Pancreas (tissue), 10 donors: ENCODE results near the gene LY6G5B. TPM values are rescaled to one million over a fixed set of nuclear protein-coding genes. Genes with fewer than 3 reads are reported as not detected.
A peak's percentile ranks its signal among the peaks of the same experiment; 100 is the strongest.

Experiments used
- ATAC-seq, 4 donors: fragments of 200-7000 bp; cut with Tn5 transposase; one replicate each; pipeline versions ENCODE4 v1.8.0 to v1.9.1; 2020; ENCODE audit warnings: mild to moderate bottlenecking in 4 of 4, moderate library complexity in 4 of 4
- DNase-seq, 6 donors: peaks; one replicate each; pipeline ENCODE4 v3.0.0-alpha.2; 2020
- FAIRE-seq: peaks from 2 replicates; lab custom pipeline; 2012; peaks lifted over from hg19 to GRCh38; lab: Jason Lieb, UNC
- H3K27ac ChIP-seq, 4 donors: fragments of 200-600 bp; sonication (generic); 1 replicate in 3 of 4; 2 replicates in 1 of 4; pipeline versions ENCODE4 v1.5.0 to v1.8.0; 2020
- H3K27me3 ChIP-seq, 4 donors: fragments of 200-600 bp; one replicate each; pipeline ENCODE4 v1.8.0; 2021
- H3K36me3 ChIP-seq, 3 donors: fragments of 200-600 bp; sonication (generic) in 1 of 3; one replicate each; pipeline versions ENCODE4 v1.5.0 to v1.8.0; 2020 to 2021
- H3K4me1 ChIP-seq, 3 donors: fragments of 200-600 bp; one replicate each; pipeline ENCODE4 v1.8.0; 2021
- H3K4me3 ChIP-seq, 4 donors: fragments of 200-600 bp; sonication (generic) in 2 of 4; one replicate each; pipeline versions ENCODE4 v1.5.0 to v1.8.0; 2020 to 2021
- H3K9me3 ChIP-seq, 4 donors: fragments of 200-600 bp; one replicate each; pipeline ENCODE4 v1.8.0; 2021
- CTCF ChIP-seq, 4 donors: fragments of 200-600 bp; sonication (generic) in 3 of 4; IDR thresholded peaks; one replicate each; pipeline versions ENCODE4 v1.5.0 to v1.8.0; 2021; ENCODE audit warnings: antibody characterized with exemption in 4 of 4
- WGBS, 2 donors: extraction: QIAGEN DNeasy Blood & Tissue Kit; methylation state at CpG; one replicate each; pipeline ENCODE4 v1.1.7; 2013; 5-methylcytosine and 5-hydroxymethylcytosine counted together
- intact Hi-C, 3 donors: fragments of 100-400 bp; cut with DNase I; formaldehyde crosslinking; loops; one replicate each; pipeline versions ENCODE4 v1.11.1 to v1.14.2; 2022
- polyA plus RNA-seq, 2 donors: library from polyadenylated mRNA; stranded (reverse); fragments of 200-250 nt; gene quantifications; one replicate each; pipeline ENCODE4 v1.2.3, GENCODE V29; 2013
- total RNA-seq, 6 donors: library from RNA; stranded (reverse); fragmentation: NEBNext Ultra II Directional in 4 of 6; extraction: Animal tissue kit (Norgen Biotek cat#: 25700) in 4 of 6; gene quantifications; one replicate each; pipeline versions ENCODE4 v1.2.1 to v1.2.4, GENCODE V29; 2021 to 2023
- donor health status: healthy with polysubstance abuse.
- donor health status: DM: no; HTN: no; CAD: no; lungs with moderate emphysema.
- donor health status: DM: no; HTN: no; CAD: no.
- donor health status: control.
- donor health status: control.
- donor health status: Bipolar disorder and iron deficiency.
- donor health status: DM: yes; HTN: yes; CAD: no.
- donor health status: DM: no; HTN: no; CAD: no.
- donor health status: DM: no; HTN: no; CAD: no.
- donor health status: DM: yes; HTN: yes; CAD: no.

Gene LY6G5B
- total and polyA plus RNA-seq, 8 donors: 3.0 to 11.4 (median 4.8) TPM

GRCh38 chr6:31658983-31659648 is 10.7 kb upstream of the LY6G5B start:
- H3K9me3 ChIP-seq: no peaks in the 10 kb centered on the region
- peaks cover 19 to 27% (median 26%) of the 10 kb centered on the region in 3 donors for H3K4me1 ChIP-seq
- peak overlapping the region in 3 of 4 donors; percentile 50 to 66 (median 63) for H3K4me3 ChIP-seq
- FAIRE-seq: no peak
- H3K36me3 ChIP-seq: no peaks in the 10 kb centered on the region
- H3K27ac ChIP-seq: no peak overlapping the region
- WGBS, 2 donors: 73 to 75% methylated on average over 13 of the region's 13 CpGs
- intact Hi-C loops: no loop called here
- no peaks in the 10 kb centered on the region for H3K27me3 ChIP-seq
- no peak for TF ChIP-seq CTCF (IDR thresholded peaks at IDR 0.05)
- DNase-seq: no peak
- ATAC-seq: no peak

GRCh38 chr6:31659649-31660380 is 10.0 kb upstream of the LY6G5B start:
- Histone ChIP-seq H3K27ac (peak overlapping the region; percentile 63 to 79 (median 66)), H3K36me3 (no peaks in the 10 kb centered on the region), H3K27me3 (no peaks in the 10 kb centered on the region), H3K4me1 (peaks cover 21 to 30% (median 27%) of the 10 kb centered on the region in 3 donors), H3K4me3 (peak overlapping the region; percentile 50 to 76 (median 64)), H3K9me3 (no peaks in the 10 kb centered on the region)
- no peak for FAIRE-seq
- intact Hi-C loops: no loop called here
- ATAC-seq: peak; percentile 25 to 39 (median 37)
- no peak for TF ChIP-seq CTCF (IDR thresholded peaks at IDR 0.05)
- WGBS, 2 donors: 8% methylated on average over 13 of the region's 13 CpGs
- peak in 1 of 6 donors; percentile 33 for DNase-seq

- WGBS, 2 donors: 0% methylated on average over 41 to 52 of the region's 52 CpGs
- H3K4me1 ChIP-seq: peaks cover 21 to 30% (median 27%) of the 10 kb centered on the region in 3 donors
- FAIRE-seq (no peak), DNase-seq (peak; percentile 82 to 94 (median 85)), ATAC-seq (peak; percentile 78 to 84 (median 82))
- no peaks in the 10 kb centered on the region for H3K36me3 ChIP-seq
- intact Hi-C loops: no loop called here
- H3K4me3 ChIP-seq: peak within 1 kb of the TSS; percentile 50 to 76 (median 64)
- H3K27me3 ChIP-seq: no peaks in the 10 kb centered on the region
- no peaks in the 10 kb centered on the region for H3K9me3 ChIP-seq
- TF ChIP-seq CTCF (IDR thresholded peaks at IDR 0.05): no peak
- H3K27ac ChIP-seq: peak within 1 kb of the TSS; percentile 63 to 79 (median 66)
These were observed 9.2 kb upstream of the LY6G5B start, which contains the start of gene C6orf47 for GRCh38 chr6:31660381-31661261. TSS of gene C6orf47 (minus strand) at chr6:31660778. CDS start at chr6:31659947, 831 bp downstream.

GRCh38 chr6:31661262-31662123 is 8.3 kb upstream of the LY6G5B start:
- DNase-seq: no peak
- H3K27ac ChIP-seq: peak overlapping the region in 2 of 4 donors; percentile 64 to 79
- WGBS, 2 donors: 65 to 73% methylated on average over 12 of the region's 12 CpGs
- no peak for FAIRE-seq
- no peak for ATAC-seq
- H3K9me3 ChIP-seq: no peaks in the 10 kb centered on the region
- intact Hi-C loops: no loop called here
- H3K4me1 ChIP-seq: peaks cover 21 to 30% (median 27%) of the 10 kb centered on the region in 3 donors
- no peak for TF ChIP-seq CTCF (IDR thresholded peaks at IDR 0.05)
- no peaks in the 10 kb centered on the region for H3K36me3 ChIP-seq
- no peaks in the 10 kb centered on the region for H3K27me3 ChIP-seq
- peak overlapping the region in 1 of 4 donors; percentile 66 for H3K4me3 ChIP-seq
